Measurements from ENCODE around the gene ITGAX. TPM values are rescaled to one million over a fixed set of nuclear protein-coding genes. Genes with fewer than 3 reads are reported as not detected.

Gene ITGAX
- total and polyA plus RNA-seq, 2 experiments from 2014 or later: not detected

- TF ChIP-seq, protein P1, sequence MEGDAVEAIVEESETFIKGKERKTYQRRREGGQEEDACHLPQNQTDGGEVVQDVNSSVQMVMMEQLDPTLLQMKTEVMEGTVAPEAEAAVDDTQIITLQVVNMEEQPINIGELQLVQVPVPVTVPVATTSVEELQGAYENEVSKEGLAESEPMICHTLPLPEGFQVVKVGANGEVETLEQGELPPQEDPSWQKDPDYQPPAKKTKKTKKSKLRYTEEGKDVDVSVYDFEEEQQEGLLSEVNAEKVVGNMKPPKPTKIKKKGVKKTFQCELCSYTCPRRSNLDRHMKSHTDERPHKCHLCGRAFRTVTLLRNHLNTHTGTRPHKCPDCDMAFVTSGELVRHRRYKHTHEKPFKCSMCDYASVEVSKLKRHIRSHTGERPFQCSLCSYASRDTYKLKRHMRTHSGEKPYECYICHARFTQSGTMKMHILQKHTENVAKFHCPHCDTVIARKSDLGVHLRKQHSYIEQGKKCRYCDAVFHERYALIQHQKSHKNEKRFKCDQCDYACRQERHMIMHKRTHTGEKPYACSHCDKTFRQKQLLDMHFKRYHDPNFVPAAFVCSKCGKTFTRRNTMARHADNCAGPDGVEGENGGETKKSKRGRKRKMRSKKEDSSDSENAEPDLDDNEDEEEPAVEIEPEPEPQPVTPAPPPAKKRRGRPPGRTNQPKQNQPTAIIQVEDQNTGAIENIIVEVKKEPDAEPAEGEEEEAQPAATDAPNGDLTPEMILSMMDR (conservative IDR thresholded peaks at IDR 0.05; ENCODE audit: low read depth in 2 of 2): no peak
- no peak for TF ChIP-seq STAT1 (IDR thresholded peaks at IDR 0.05; ENCODE audit: unreplicated experiment)
- TF ChIP-seq NANOG (IDR thresholded peaks at IDR 0.05; ENCODE audit: borderline replicate concordance): no peak
- no peak for TF ChIP-seq REST (IDR thresholded peaks at IDR 0.05; ENCODE audit: unreplicated experiment)
Measured at GRCh38 chr16:31361201-31362110, 6.5 kb downstream of the ITGAX start (continued).

DNA sequence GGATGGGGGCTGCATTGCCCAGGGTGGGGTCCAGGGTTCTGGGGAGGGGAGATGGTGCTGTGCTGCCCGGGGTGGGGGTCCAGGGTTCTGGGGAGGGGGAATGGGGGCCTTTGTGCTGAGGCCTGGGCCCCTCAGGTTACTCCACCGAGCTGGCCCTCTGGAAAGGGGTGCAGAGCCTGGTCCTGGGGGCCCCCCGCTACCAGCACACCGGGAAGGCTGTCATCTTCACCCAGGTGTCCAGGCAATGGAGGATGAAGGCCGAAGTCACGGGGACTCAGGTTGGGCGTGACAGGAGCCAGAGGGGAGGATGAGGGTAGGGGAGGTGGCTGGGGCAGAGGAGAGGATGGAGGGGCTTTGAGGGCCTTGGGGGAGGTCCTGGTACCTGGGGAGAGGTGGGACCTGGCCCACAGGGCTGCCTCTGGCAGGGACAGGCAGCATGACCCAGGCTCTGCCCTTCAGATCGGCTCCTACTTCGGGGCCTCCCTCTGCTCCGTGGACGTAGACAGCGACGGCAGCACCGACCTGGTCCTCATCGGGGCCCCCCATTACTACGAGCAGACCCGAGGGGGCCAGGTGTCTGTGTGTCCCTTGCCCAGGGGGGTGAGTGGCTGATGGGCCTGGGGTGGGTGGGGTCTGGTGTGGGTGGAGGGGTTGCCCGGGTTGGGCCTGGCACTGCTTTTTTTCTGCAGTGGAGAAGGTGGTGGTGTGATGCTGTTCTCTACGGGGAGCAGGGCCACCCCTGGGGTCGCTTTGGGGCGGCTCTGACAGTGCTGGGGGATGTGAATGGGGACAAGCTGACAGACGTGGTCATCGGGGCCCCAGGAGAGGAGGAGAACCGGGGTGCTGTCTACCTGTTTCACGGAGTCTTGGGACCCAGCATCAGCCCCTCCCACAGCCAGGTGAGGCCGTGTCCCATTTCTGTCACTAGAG, 7.8 kb downstream of the ITGAX start:
- Histone ChIP-seq H3K36me3 (ENCODE audit: insufficient read depth) (no peaks in the 10 kb centered on the region), H3K4me2 (no peak overlapping the region), H2AFZ (no peak overlapping the region), H3K4me1 (ENCODE audit: insufficient read depth) (no peaks in the 10 kb centered on the region), H3K4me3 (no peak overlapping the region), H3K9me2 (ENCODE audit: insufficient read depth) (no peaks in the 10 kb centered on the region), H3F3A (replicated peaks; ENCODE audit: low read depth) (no peaks in the 10 kb centered on the region), H3K27me3 (ENCODE audit: insufficient read depth) (no peaks in the 10 kb centered on the region), H4K20me1 (replicated peaks; ENCODE audit: insufficient read depth) (no peaks in the 10 kb centered on the region; the same call in 1 of the 2 replicates), H3K27ac (ENCODE audit: low read depth) (no peak overlapping the region), H3K79me2 (replicated peaks; ENCODE audit: insufficient read depth) (no peaks in the 10 kb centered on the region)
- H3K4me1 Mint-ChIP-seq: no peaks in the 10 kb centered on the region
- H3K27ac Mint-ChIP-seq: no peak overlapping the region
- H3K9me3 Mint-ChIP-seq: peaks cover 2% of the 10 kb centered on the region
- H3K4me3 Mint-ChIP-seq: no peak overlapping the region
- no peaks in the 10 kb centered on the region; the same call in 2 of the 3 replicates for H3K36me3 Mint-ChIP-seq (ENCODE audit: low read depth)
- no peak for ATAC-seq
- peaks cover 6% of the 10 kb centered on the region for H3K27me3 Mint-ChIP-seq (ENCODE audit: insufficient read depth, low read depth, poor library complexity)
- no peak for DNase-seq (ENCODE audit: low spot score)
- TF ChIP-seq EZH2 (IDR thresholded peaks at IDR 0.05; ENCODE audit: low read depth, unreplicated experiment): no peak
- no peak for TF ChIP-seq REST (IDR thresholded peaks at IDR 0.05; ENCODE audit: unreplicated experiment)
- no peak for TF ChIP-seq ZNF114 (CRISPR knock-in tag; IDR thresholded peaks at IDR 0.05)
- no peak for TF ChIP-seq CREB1 (CRISPR knock-in tag; IDR thresholded peaks at IDR 0.05; ENCODE audit: low read depth)

Data from GM23338 (cell line).